ENCODE results near the gene BLACAT1.

The BLACAT1 gene

GRCh38 chr1:205455581-205456382 is at the start of gene BLACAT1:
Gene BLACAT1 (minus strand): TSS chr1:205456045.
- no peak for DNase-seq

GRCh38 chr1:205505076-205505729 is 49.4 kb upstream of the BLACAT1 start:
- DNase-seq, result no peak

- peak; percentile 90 for DNase-seq
Measured at GRCh38 chr1:205504311-205505075, 48.6 kb upstream of the BLACAT1 start, which contains the start of gene CDK18. Gene CDK18 (plus strand): TSS chr1:205504669. CDS start chr1:205523168, 18,499 bp downstream.

- DNase-seq, result no peak
Measured at GRCh38 chr1:205502992-205503391, 47.1 kb upstream of the BLACAT1 start.

GRCh38 chr1:205502111-205502810 is 46.4 kb upstream of the BLACAT1 start:
- DNase-seq, result no peak

- no peak for DNase-seq
Measured at GRCh38 chr1:205500240-205501233, 44.7 kb upstream of the BLACAT1 start.

GRCh38 chr1:205499789-205500188 is 43.9 kb upstream of the BLACAT1 start:
- no peak for DNase-seq

GRCh38 chr1:205497351-205497750 is 41.5 kb upstream of the BLACAT1 start:
- DNase-seq, result peak; percentile 89

GRCh38 chr1:205496661-205497060 is 40.8 kb upstream of the BLACAT1 start:
- DNase-seq, result no peak

GRCh38 chr1:205495237-205495823 is 39.5 kb upstream of the BLACAT1 start:
- peak; percentile 89 for DNase-seq

GRCh38 chr1:205494115-205494514 is 38.3 kb upstream of the BLACAT1 start:
- no peak for DNase-seq

GRCh38 chr1:205493241-205494085 is 37.6 kb upstream of the BLACAT1 start:
- no peak for DNase-seq

- no peak for DNase-seq
Measured at GRCh38 chr1:205492774-205493173, 36.9 kb upstream of the BLACAT1 start.

GRCh38 chr1:205492201-205492667 is 36.4 kb upstream of the BLACAT1 start:
- no peak for DNase-seq

GRCh38 chr1:205491794-205492193 is 35.9 kb upstream of the BLACAT1 start:
- no peak for DNase-seq

GRCh38 chr1:205488074-205488723 is 32.4 kb upstream of the BLACAT1 start:
- DNase-seq, result peak; percentile 53

- no peak for DNase-seq
Measured at GRCh38 chr1:205486258-205486657, 30.4 kb upstream of the BLACAT1 start.

GRCh38 chr1:205484985-205485967 is 29.4 kb upstream of the BLACAT1 start:
- peak; percentile 83 for DNase-seq

Data from DMS153 (cell line).